Hepatocyte (in vitro differentiated cells): ENCODE measurements around the gene ACSL4.

ENCODE experiments used
- CTCF ChIP-seq: fragments of 200-600 bp; sonication (generic); IDR thresholded peaks from 2 replicates; pipeline ENCODE4 v1.5.1; 2016; ENCODE audit warnings: antibody characterized with exemption, mild to moderate bottlenecking; ENCODE audit not compliant: poor library complexity
- EZH2phosphoT487 ChIP-seq: fragments of 200-600 bp; sonication (generic); IDR thresholded peaks from one replicate; pipeline ENCODE4 v1.6.1; 2018; ENCODE audit warnings: antibody characterized with exemption, mild to moderate bottlenecking, low read depth, moderate library complexity; ENCODE audit not compliant: unreplicated experiment, severe bottlenecking

DNA sequence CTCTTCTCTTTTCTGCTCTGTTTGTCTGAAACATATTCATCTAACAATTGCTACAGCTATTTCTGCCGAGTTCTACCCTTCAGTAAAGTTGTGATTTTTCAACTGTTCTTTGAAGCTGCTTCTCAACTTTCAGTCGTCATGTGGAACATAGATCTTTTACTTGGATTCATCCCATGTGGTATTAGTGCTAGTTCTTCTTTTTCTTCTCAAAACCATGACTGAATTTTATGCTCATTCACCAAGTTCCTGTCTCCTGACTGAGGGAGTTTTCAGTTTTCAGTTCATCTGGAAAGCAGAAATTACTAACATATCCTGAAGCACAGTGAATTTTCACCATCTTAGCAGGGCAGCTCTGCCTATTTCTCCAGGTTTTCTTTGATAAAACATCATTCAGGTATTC, 12.1 kb downstream of the ACSL4 start:
- TF ChIP-seq CTCF (no peak), EZH2phosphoT487 (no peak)
